Uterus (tissue), 2 donors: Measurements from ENCODE around the gene KIF5B.

Source experiments
- CTCF ChIP-seq, 4 experiments: fragments of 200-600 bp in 2 of 4; fragments of 450-650 bp in 2 of 4; sonication (generic) in 2 of 4; IDR thresholded peaks; one replicate each; pipeline ENCODE4 v1.5.1; 2016 to 2019; ENCODE audit warnings: antibody characterized with exemption in 4 of 4, mild to moderate bottlenecking in 2 of 4, moderate library complexity in 1 of 4
- POLR2A ChIP-seq, 2 donors: fragments of 450-650 bp; IDR thresholded peaks; one replicate each; pipeline ENCODE4 v1.6.1; 2016; ENCODE audit warnings: antibody characterized with exemption in 2 of 2, mild to moderate bottlenecking in 1 of 2, moderate library complexity in 1 of 2

DNA sequence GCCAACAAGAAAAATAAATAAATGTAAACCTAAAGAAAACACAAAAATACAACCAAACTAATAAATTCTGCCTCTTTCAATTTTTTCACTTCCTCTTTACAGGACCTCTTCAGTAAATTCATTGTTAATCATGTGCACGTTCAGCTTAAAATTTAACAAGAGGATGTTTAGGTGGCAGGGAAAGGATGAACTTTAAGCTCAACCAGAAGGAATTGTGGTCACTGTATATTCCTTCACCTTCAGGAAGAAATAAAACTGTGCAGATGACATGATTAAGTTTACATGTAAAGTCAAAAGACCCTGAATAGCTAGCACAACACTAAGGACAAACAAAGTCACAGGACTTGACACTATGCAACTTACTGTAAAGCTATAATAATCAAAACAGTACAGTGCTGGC is 33.0 kb downstream of the KIF5B start:
- TF ChIP-seq CTCF (IDR thresholded peaks at IDR 0.05) = no peak
- no peak for TF ChIP-seq POLR2A (IDR thresholded peaks at IDR 0.05)
